Neural progenitor cell (in vitro differentiated cells): ENCODE data around the gene PRDM11. TPM values are rescaled to one million over a fixed set of nuclear protein-coding genes. Genes with fewer than 3 reads are reported as not detected.

ENCODE experiments used
- DNase-seq: peaks from one replicate; pipeline ENCODE4 v3.0.0-alpha.2; 2016; ENCODE audit warnings: low spot score
- H2AFZ ChIP-seq: fragments of 200-600 bp; sonication (generic); replicated peaks from 2 replicates; pipeline ENCODE4 v1.6.1; 2016; ENCODE audit warnings: antibody characterized with exemption
- H3F3A ChIP-seq: fragments of 200-600 bp; sonication (generic); 2 replicates; pipeline ENCODE4 v1.6.1; 2016; ENCODE audit warnings: antibody characterized with exemption, low read depth
- H3K27ac ChIP-seq: fragments of 200-600 bp; sonication (generic); 2 replicates; pipeline ENCODE4 v1.5.1; 2016; ENCODE audit warnings: mild to moderate bottlenecking
- H3K27me3 ChIP-seq: fragments of 200-600 bp; sonication (generic); 2 replicates; pipeline ENCODE4 v1.6.1; 2016; ENCODE audit warnings: mild to moderate bottlenecking, moderate library complexity
- H3K36me3 ChIP-seq: fragments of 200-600 bp; sonication (generic); 2 replicates; pipeline ENCODE4 v1.5.1; 2016
- H3K4me1 ChIP-seq: fragments of 200-600 bp; sonication (generic); 2 replicates; pipeline ENCODE4 v1.6.1; 2016; ENCODE audit warnings: mixed run types
- H3K4me2 ChIP-seq: fragments of 200-600 bp; sonication (generic); 2 replicates; pipeline ENCODE4 v1.6.1; 2016
- H3K4me3 ChIP-seq: fragments of 200-600 bp; sonication (generic); 2 replicates; pipeline ENCODE4 v1.5.1; 2016
- H3K79me2 ChIP-seq: fragments of 200-600 bp; sonication (generic); 2 replicates; pipeline ENCODE4 v1.6.1; 2016; ENCODE audit warnings: low read depth
- H3K9ac ChIP-seq: fragments of 200-600 bp; sonication (generic); 2 replicates; pipeline ENCODE4 v1.6.1; 2016
- H3K9me3 ChIP-seq: fragments of 200-600 bp; sonication (generic); 2 replicates; pipeline ENCODE4 v1.5.1; 2016; ENCODE audit warnings: low read depth
- H4K20me1 ChIP-seq: fragments of 200-600 bp; sonication (generic); 2 replicates; pipeline ENCODE4 v1.6.1; 2016; ENCODE audit warnings: low read depth
- H3K27ac Mint-ChIP-seq: 3 replicates; pipeline ENCODE4 v1.8.0; 2021; ENCODE audit warnings: mixed read lengths
- H3K27me3 Mint-ChIP-seq: 2 replicates; pipeline ENCODE4 v1.8.0; 2022; ENCODE audit warnings: low read depth, mild to moderate bottlenecking, inconsistent platforms, moderate library complexity, mixed read lengths; ENCODE audit not compliant: insufficient read depth
- H3K36me3 Mint-ChIP-seq: 3 replicates; pipeline ENCODE4 v1.8.0; 2021; ENCODE audit warnings: mixed read lengths
- H3K4me1 Mint-ChIP-seq: 3 replicates; pipeline ENCODE4 v1.8.0; 2021; ENCODE audit warnings: mixed read lengths
- H3K4me3 Mint-ChIP-seq: 3 replicates; pipeline ENCODE4 v1.8.0; 2021; ENCODE audit warnings: mild to moderate bottlenecking, moderate library complexity, mixed read lengths
- H3K9me3 Mint-ChIP-seq: 3 replicates; pipeline ENCODE4 v1.8.0; 2020; ENCODE audit warnings: mixed read lengths
- EZH2 ChIP-seq: fragments of 200-600 bp; sonication (generic); IDR thresholded peaks from 2 replicates; pipeline ENCODE4 v1.6.1; 2017; ENCODE audit warnings: antibody characterized with exemption, mild to moderate bottlenecking, moderate library complexity
- EZH2phosphoT487 ChIP-seq: fragments of 200-600 bp; sonication (generic); IDR thresholded peaks from 2 replicates; pipeline ENCODE4 v1.6.1; 2017; ENCODE audit warnings: antibody characterized with exemption
- total RNA-seq: library from RNA; depleted of rRNA; stranded (reverse); fragments of >200 nt; gene quantifications from 2 replicates; pipeline ENCODE4 v1.2.3, GENCODE V29; 2015; ENCODE audit warnings: low replicate concordance
- TF ChIP-seq, protein P1 (sequence below): fragments of 200-600 bp; sonication (generic); IDR thresholded peaks from 2 replicates; pipeline ENCODE4 v1.5.1; 2017; ENCODE audit warnings: antibody characterized with exemption, mild to moderate bottlenecking

Gene PRDM11
- total RNA-seq, 1 donor from 2014 or later, result 1.8 TPM

DNA sequence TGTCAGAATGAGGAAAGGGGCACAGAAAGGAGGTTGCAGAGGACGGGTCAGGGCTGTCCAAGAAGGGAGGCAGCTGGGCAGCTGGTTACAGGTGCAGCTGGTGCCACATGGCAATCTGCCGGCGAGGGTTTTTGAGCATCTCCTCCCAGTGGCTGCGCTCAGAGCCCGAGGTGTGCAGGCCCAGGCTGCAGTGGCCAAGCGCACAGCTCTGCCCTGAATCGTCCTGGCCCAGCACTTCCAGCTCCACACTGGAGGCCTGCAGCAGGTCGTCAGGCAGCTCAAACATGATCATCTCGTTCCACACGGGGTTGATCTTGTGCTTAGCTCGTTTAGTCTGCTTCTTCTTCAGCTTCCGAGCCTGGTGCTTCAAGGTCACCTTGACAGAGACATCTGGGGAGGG, 97.5 kb downstream of the PRDM11 start:
- Histone ChIP-seq H3K4me1 (no peaks in the 10 kb centered on the region), H3K9me3 (no peaks in the 10 kb centered on the region), H3K36me3 (no peaks in the 10 kb centered on the region), H3K9ac (no peak overlapping the region), H3K4me2 (no peak overlapping the region), H3K27me3 (no peaks in the 10 kb centered on the region), H4K20me1 (no peaks in the 10 kb centered on the region), H3K27ac (no peak overlapping the region), H3K4me3 (no peak overlapping the region), H3F3A (no peaks in the 10 kb centered on the region), H3K79me2 (no peaks in the 10 kb centered on the region), H2AFZ (no peak overlapping the region)
- no peak overlapping the region for H3K4me3 Mint-ChIP-seq
- H3K36me3 Mint-ChIP-seq, result no peaks in the 10 kb centered on the region
- peaks cover 5% of the 10 kb centered on the region for H3K27me3 Mint-ChIP-seq
- DNase-seq, result no peak
- H3K27ac Mint-ChIP-seq, result no peak overlapping the region
- no peaks in the 10 kb centered on the region for H3K4me1 Mint-ChIP-seq
- no peaks in the 10 kb centered on the region for H3K9me3 Mint-ChIP-seq
- TF ChIP-seq EZH2 (no peak), EZH2phosphoT487 (no peak)
- TF ChIP-seq, protein P1, sequence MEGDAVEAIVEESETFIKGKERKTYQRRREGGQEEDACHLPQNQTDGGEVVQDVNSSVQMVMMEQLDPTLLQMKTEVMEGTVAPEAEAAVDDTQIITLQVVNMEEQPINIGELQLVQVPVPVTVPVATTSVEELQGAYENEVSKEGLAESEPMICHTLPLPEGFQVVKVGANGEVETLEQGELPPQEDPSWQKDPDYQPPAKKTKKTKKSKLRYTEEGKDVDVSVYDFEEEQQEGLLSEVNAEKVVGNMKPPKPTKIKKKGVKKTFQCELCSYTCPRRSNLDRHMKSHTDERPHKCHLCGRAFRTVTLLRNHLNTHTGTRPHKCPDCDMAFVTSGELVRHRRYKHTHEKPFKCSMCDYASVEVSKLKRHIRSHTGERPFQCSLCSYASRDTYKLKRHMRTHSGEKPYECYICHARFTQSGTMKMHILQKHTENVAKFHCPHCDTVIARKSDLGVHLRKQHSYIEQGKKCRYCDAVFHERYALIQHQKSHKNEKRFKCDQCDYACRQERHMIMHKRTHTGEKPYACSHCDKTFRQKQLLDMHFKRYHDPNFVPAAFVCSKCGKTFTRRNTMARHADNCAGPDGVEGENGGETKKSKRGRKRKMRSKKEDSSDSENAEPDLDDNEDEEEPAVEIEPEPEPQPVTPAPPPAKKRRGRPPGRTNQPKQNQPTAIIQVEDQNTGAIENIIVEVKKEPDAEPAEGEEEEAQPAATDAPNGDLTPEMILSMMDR, result no peak

DNA sequence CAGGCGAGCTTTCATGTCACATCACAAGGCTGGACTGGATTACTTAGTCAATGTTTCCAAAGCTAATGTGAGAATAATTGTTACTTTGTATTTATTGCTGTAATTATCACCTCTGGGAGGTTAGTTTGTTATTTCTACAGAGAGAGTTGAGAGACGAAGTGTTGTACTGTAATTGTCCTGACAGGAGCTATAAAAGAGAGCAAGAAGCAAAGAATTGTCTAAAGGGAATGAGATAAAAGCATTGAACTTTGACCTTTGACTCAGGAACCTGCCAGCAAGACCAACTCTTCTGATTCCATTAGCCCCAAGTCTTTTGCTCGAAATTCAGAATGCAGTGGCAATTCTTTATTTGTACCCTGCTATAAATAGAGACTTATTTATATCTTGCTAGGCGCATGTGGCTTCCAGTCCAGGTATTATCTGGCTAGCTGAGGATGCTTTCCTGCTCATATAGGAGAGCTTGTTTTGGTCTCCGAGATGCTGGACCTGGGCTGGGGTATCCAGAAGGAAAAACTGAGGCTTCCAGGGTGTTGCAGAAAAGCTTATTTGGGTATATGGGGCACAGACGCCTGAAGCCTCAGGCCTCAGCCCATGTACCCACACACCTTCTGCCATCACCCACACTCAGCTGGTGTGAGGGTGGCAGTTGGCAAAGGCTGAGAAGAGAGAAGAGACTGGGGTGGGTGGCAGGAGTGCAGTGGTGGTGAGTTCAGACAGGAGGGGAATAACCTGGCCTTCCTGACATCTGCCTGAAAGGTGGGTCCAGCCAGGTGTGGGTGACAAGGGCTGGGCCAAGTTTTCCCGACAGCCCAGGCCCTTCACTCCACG, 99.0 kb downstream of the PRDM11 start:
- Mint-ChIP-seq H3K27ac (no peak overlapping the region), H3K27me3 (peaks cover 6% of the 10 kb centered on the region), H3K36me3 (no peaks in the 10 kb centered on the region), H3K4me1 (no peaks in the 10 kb centered on the region), H3K4me3 (no peak overlapping the region), H3K9me3 (no peaks in the 10 kb centered on the region)
- H3K4me2 ChIP-seq, result no peak overlapping the region
- H3K9ac ChIP-seq, result no peak overlapping the region
- no peaks in the 10 kb centered on the region for H3F3A ChIP-seq
- H3K4me1 ChIP-seq, result no peaks in the 10 kb centered on the region
- no peak overlapping the region for H3K27ac ChIP-seq
- no peak for TF ChIP-seq EZH2
- no peak for TF ChIP-seq EZH2phosphoT487
- TF ChIP-seq, protein P1, result no peak
- no peak for DNase-seq
- no peaks in the 10 kb centered on the region for H4K20me1 ChIP-seq
- no peaks in the 10 kb centered on the region for H3K27me3 ChIP-seq
- no peaks in the 10 kb centered on the region for H3K9me3 ChIP-seq
- H3K4me3 ChIP-seq, result no peak overlapping the region
- H3K79me2 ChIP-seq, result no peaks in the 10 kb centered on the region
- H2AFZ ChIP-seq, result no peak overlapping the region
- H3K36me3 ChIP-seq, result no peaks in the 10 kb centered on the region

DNA sequence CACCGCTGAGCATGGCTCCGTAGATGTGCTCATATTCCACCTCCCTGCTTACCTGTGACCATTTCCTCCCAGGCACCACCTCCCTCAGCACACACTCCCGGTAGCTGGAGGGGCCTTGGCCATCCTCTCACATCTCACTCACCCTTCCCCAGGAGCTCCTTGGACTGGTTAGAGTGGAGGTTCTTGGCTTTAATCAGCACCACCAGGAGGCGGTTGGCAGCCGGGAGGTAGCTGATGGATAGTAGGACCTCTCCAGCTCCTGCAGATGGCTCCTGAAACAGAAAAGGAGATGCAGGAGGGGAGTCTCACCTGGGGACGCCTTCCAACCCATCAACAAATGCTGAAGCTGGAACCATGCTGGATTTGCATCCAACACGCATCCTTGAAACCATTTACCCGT, 99.8 kb downstream of the PRDM11 start:
- Histone ChIP-seq H3K27me3 (no peaks in the 10 kb centered on the region), H3K9ac (no peak overlapping the region), H3K36me3 (no peaks in the 10 kb centered on the region), H3K4me3 (no peak overlapping the region), H3K79me2 (no peaks in the 10 kb centered on the region), H3K4me1 (no peaks in the 10 kb centered on the region), H3K4me2 (no peak overlapping the region), H3F3A (no peaks in the 10 kb centered on the region), H2AFZ (no peak overlapping the region), H4K20me1 (no peaks in the 10 kb centered on the region), H3K27ac (no peak overlapping the region), H3K9me3 (no peaks in the 10 kb centered on the region)
- Mint-ChIP-seq H3K4me3 (no peak overlapping the region), H3K4me1 (no peaks in the 10 kb centered on the region), H3K27ac (no peak overlapping the region), H3K9me3 (no peaks in the 10 kb centered on the region), H3K36me3 (no peaks in the 10 kb centered on the region), H3K27me3 (peaks cover 6% of the 10 kb centered on the region)
- TF ChIP-seq EZH2 (no peak), EZH2phosphoT487 (no peak)
- TF ChIP-seq, protein P1, result no peak
- DNase-seq, result no peak
